Ishikawa (cell line): ENCODE measurements around the gene PPP1R9B.

Experiments used
- CEBPB ChIP-seq: IDR thresholded peaks from 2 replicates; pipeline ENCODE4 v1.6.1; 2012
- CREB1 ChIP-seq: IDR thresholded peaks from 2 replicates; pipeline ENCODE4 v1.6.1; 2012; ENCODE audit warnings: low read depth
- EGR1 ChIP-seq: IDR thresholded peaks from 2 replicates; pipeline ENCODE4 v1.6.1; 2012
- EP300 ChIP-seq: IDR thresholded peaks from 2 replicates; pipeline ENCODE4 v1.6.1; 2012; ENCODE audit warnings: borderline replicate concordance
- FOXM1 ChIP-seq: IDR thresholded peaks from 2 replicates; pipeline ENCODE4 v1.6.1; 2012; ENCODE audit warnings: low read depth, borderline replicate concordance
- MAX ChIP-seq: IDR thresholded peaks from 2 replicates; pipeline ENCODE4 v1.6.1; 2012
- NFIC ChIP-seq: IDR thresholded peaks from 2 replicates; pipeline ENCODE4 v1.6.1; 2012
- RAD21 ChIP-seq: IDR thresholded peaks from 2 replicates; pipeline ENCODE4 v1.6.1; 2012; ENCODE audit warnings: low read depth
- REST ChIP-seq: IDR thresholded peaks from 2 replicates; pipeline ENCODE4 v1.6.1; 2012; ENCODE audit warnings: low read depth, mild to moderate bottlenecking
- TAF1 ChIP-seq: IDR thresholded peaks from 2 replicates; pipeline ENCODE4 v1.6.1; 2012; ENCODE audit warnings: low read depth, mild to moderate bottlenecking
- TCF12 ChIP-seq: IDR thresholded peaks from 2 replicates; pipeline ENCODE4 v1.6.1; 2012; ENCODE audit warnings: low read depth
- TEAD4 ChIP-seq: IDR thresholded peaks from 2 replicates; pipeline ENCODE4 v1.6.1; 2012
- USF1 ChIP-seq: IDR thresholded peaks from 2 replicates; pipeline ENCODE4 v1.6.1; 2012
- YY1 ChIP-seq: IDR thresholded peaks from 2 replicates; pipeline ENCODE4 v1.6.1; 2012; ENCODE audit warnings: low read depth
- ZBTB7A ChIP-seq: IDR thresholded peaks from 2 replicates; pipeline ENCODE4 v1.6.1; 2012; ENCODE audit warnings: low read depth

The PPP1R9B gene

DNA sequence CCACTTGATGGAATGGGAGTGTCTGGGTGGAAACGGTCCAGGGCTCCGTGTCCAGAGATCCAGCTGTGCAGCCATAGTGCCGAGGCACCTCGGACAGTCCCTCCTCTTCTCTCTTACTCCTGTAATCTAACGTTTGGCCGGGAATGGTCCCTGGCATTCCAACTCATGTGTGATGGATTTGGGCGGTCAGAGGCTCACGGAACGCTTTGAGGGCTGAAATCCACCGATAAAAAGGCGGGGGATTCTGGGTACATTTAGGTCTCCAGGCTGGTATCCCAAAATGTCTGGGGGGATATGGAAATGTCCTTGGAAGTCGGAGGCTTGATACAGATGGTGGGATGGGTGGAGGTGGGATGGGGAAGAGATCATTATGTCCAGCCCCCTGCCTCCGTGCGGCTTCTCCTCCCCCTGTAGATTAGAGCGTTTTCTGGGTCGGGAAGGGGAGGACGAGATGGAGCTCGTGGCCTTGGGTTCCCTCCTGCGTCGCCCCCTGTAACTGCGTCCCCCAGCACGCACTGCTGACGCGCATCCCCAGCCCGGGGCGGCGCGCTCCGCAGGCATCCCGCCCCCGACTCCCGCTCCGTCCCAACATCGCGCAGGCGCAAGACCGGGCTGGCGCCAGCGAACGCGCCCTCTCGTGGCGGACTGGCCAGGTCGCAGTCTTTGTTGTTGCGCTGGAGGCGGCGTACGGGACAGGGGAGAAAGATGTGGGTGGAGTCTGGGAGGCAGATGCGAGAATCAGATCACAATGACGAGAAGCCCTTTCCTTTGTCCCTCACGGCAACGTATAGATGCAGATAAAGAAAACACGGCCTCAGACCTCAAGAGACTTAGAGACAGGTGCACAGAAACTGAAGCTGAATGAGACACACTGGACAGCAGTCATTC is 10.8 kb upstream of the PPP1R9B start:
- TF ChIP-seq USF1 = no peak
- peak; percentile 25; the same call in 1 of the 2 replicates for TF ChIP-seq EP300
- no peak for TF ChIP-seq NFIC
- peak; percentile 63; the same call in 1 of the 2 replicates for TF ChIP-seq RAD21
- no peak for TF ChIP-seq CEBPB
- TF ChIP-seq REST = no peak
- TF ChIP-seq FOXM1 = no peak
- no peak for TF ChIP-seq TEAD4
- TF ChIP-seq CREB1 = no peak
- 0 out of 2 replicates have a peak, but pooled peaks have one; percentile 39 for TF ChIP-seq TAF1
- TF ChIP-seq ZBTB7A = peak; percentile 91; the same call in 1 of the 2 replicates
- TF ChIP-seq YY1 = 0 out of 2 replicates have a peak, but pooled peaks have one; percentile 42
- TF ChIP-seq EGR1 = peak; percentile 84
- peak; percentile 16; the same call in 1 of the 2 replicates for TF ChIP-seq TCF12
- TF ChIP-seq MAX = peak; percentile 54; the same call in 1 of the 2 replicates

GRCh38 chr17:50157891-50158290 is 7.4 kb upstream of the PPP1R9B start:
- TF ChIP-seq EGR1 = no peak
- no peak for TF ChIP-seq YY1
- no peak for TF ChIP-seq REST
- TF ChIP-seq ZBTB7A = no peak
- no peak for TF ChIP-seq CREB1
- TF ChIP-seq USF1 = no peak
- no peak for TF ChIP-seq NFIC
- TF ChIP-seq CEBPB = no peak
- TF ChIP-seq EP300 = no peak
- no peak for TF ChIP-seq RAD21
- TF ChIP-seq TAF1 = no peak
- TF ChIP-seq TCF12 = no peak
- TF ChIP-seq FOXM1 = no peak
- no peak for TF ChIP-seq MAX
- no peak for TF ChIP-seq TEAD4

GRCh38 chr17:50155115-50155819 is 4.8 kb upstream of the PPP1R9B start:
- TF ChIP-seq CREB1 (no peak), REST (no peak), TEAD4 (no peak), MAX (no peak), USF1 (no peak), YY1 (no peak), EGR1 (no peak), CEBPB (no peak), RAD21 (no peak), NFIC (no peak), EP300 (no peak)
